T-cell (primary cell): ENCODE results near the gene HNRNPF. TPM values are rescaled to one million over a fixed set of nuclear protein-coding genes. Genes with fewer than 3 reads are reported as not detected.

Source experiments
- ATAC-seq, 4 experiments: fragments of 200-7000 bp in 3 of 4; fragments of 150-1000 bp in 1 of 4; cut with Tn5 transposase; replicated peaks in 1 of 4; 1 replicate in 3 of 4; 2 replicates in 1 of 4; pipeline ENCODE4 v1.10.0; 2021; ENCODE audit warnings: moderate library complexity in 3 of 4, mild to moderate bottlenecking in 2 of 4, moderate number of reproducible peaks in 1 of 4
- CTCF ChIA-PET, 2 donors: fragments of 300-600 bp; sonication (Branson Sonifier 250); formaldehyde crosslinking; loops; one replicate each; lab custom pipeline; 2022; ENCODE audit warnings: antibody characterized with exemption in 2 of 2; lab: Charles Lee
- POLR2A ChIA-PET, 2 donors: fragments of 300-600 bp; sonication (Branson Sonifier 250); formaldehyde crosslinking; loops; one replicate each; lab custom pipeline; 2022; ENCODE audit warnings: antibody characterized with exemption in 2 of 2; lab: Charles Lee
- DNase-seq, 35 experiments: peaks; one replicate each; pipeline versions ENCODE4 v3.0.0 to v3.0.0-alpha.2; 2013 to 2023
- H3K27ac ChIP-seq: one replicate; pipeline ENCODE4 v1.5.1; 2013; ENCODE audit warnings: low read length
- H3K27me3 ChIP-seq, 2 experiments: replicated peaks in 1 of 2; 1 replicate in 1 of 2; 2 replicates in 1 of 2; pipeline versions ENCODE4 v1.6.1 to v1.7.0; 2013; ENCODE audit warnings: low read length in 1 of 2, mixed read lengths in 1 of 2; ENCODE audit not compliant: control insufficient read depth in 2 of 2, insufficient read depth in 2 of 2; ENCODE audit errors: extremely low read depth in 1 of 2
- H3K36me3 ChIP-seq, 2 donors: 1 replicate in 1 of 2; 2 replicates in 1 of 2; pipeline versions ENCODE4 v1.6.1 to v1.7.0; 2013; ENCODE audit warnings: low read length in 1 of 2; ENCODE audit not compliant: control insufficient read depth in 2 of 2, insufficient read depth in 1 of 2; ENCODE audit errors: extremely low read depth in 1 of 2
- H3K4me1 ChIP-seq, 2 experiments: 1 replicate in 1 of 2; 2 replicates in 1 of 2; pipeline versions ENCODE4 v1.6.1 to v1.7.0; 2013; ENCODE audit warnings: low read length in 2 of 2, mixed read lengths in 1 of 2; ENCODE audit not compliant: insufficient read depth in 2 of 2, control insufficient read depth in 1 of 2; ENCODE audit errors: extremely low read depth in 1 of 2
- H3K4me3 ChIP-seq, 2 donors: 1 replicate in 1 of 2; 2 replicates in 1 of 2; pipeline versions ENCODE4 v1.5.1 to v1.7.0; 2013; ENCODE audit warnings: mild to moderate bottlenecking in 2 of 2, low read length in 1 of 2, moderate library complexity in 1 of 2; ENCODE audit not compliant: control insufficient read depth in 1 of 2; ENCODE audit errors: extremely low read depth in 1 of 2
- H3K9me3 ChIP-seq: 2 replicates; pipeline ENCODE4 v1.7.0; 2013
- H3K27ac Mint-ChIP-seq, 2 donors: one replicate each; pipeline ENCODE4 v1.8.0; 2020 to 2021; ENCODE audit warnings: mild to moderate bottlenecking in 2 of 2, mixed read lengths in 2 of 2
- H3K27me3 Mint-ChIP-seq, 2 donors: one replicate each; pipeline ENCODE4 v1.8.0; 2021 to 2022; ENCODE audit warnings: mixed read lengths in 2 of 2
- H3K36me3 Mint-ChIP-seq: one replicate; pipeline ENCODE4 v1.8.0; 2021; ENCODE audit warnings: mixed read lengths
- H3K4me1 Mint-ChIP-seq, 3 donors: one replicate each; pipeline ENCODE4 v1.8.0; 2020 to 2022; ENCODE audit warnings: mixed read lengths in 3 of 3, mild to moderate bottlenecking in 1 of 3
- H3K4me3 Mint-ChIP-seq, 3 donors: one replicate each; pipeline ENCODE4 v1.8.0; 2020 to 2022; ENCODE audit warnings: mild to moderate bottlenecking in 3 of 3, mixed read lengths in 3 of 3, moderate library complexity in 3 of 3
- H3K9me3 Mint-ChIP-seq, 3 donors: one replicate each; pipeline ENCODE4 v1.8.0; 2020 to 2022; ENCODE audit warnings: mixed read lengths in 3 of 3
- WGBS: methylation state at CpG from one replicate; pipeline ENCODE4 v1.1.5; 2013; ENCODE audit warnings: missing lambda C conversion rate; ENCODE audit not compliant: insufficient coverage; 5-methylcytosine and 5-hydroxymethylcytosine counted together
- total RNA-seq, 35 experiments: library from RNA in 6 of 35; stranded (reverse) in 6 of 35; fragments of 120-200 nt in 1 of 35; gene quantifications; one replicate each; pipeline versions ENCODE4 v1.2.1 to v1.2.4 and lab custom pipeline; 2013 to 2026

The HNRNPF gene
- total RNA-seq, 5 donors from 2014 or later (not counting 1 experiment from before 2014, with no cell fraction given): 124 to 224 (median 206) TPM

GRCh38 chr10:43342279-43343125 is 66.5 kb downstream of the HNRNPF start:
- CTCF ChIA-PET: interaction anchor here in 1 of 2 donors (0.6 kb wide), 1 partner anchor 109 kb away, joined by 5 read pairs; no protein-coding TSS in a partner anchor
- WGBS: 96% methylated on average over 39 of the region's 49 CpGs
- peaks cover 1 to 15% of the 10 kb centered on the region in 2 donors for H3K27me3 Mint-ChIP-seq

GRCh38 chr10:43341450-43341849 is 67.5 kb downstream of the HNRNPF start:
- CTCF ChIA-PET: no interaction called here
- ATAC-seq: no peak
- peaks cover 0 to 27% of the 10 kb centered on the region in 2 experiments for H3K27me3 ChIP-seq

More at GRCh38 chr10:43342279-43343125, 66.5 kb downstream of the HNRNPF start:
- Mint-ChIP-seq H3K4me3 (no peak overlapping the region), H3K36me3 (no peaks in the 10 kb centered on the region), H3K27ac (no peak overlapping the region), H3K9me3 (no peaks in the 10 kb centered on the region), H3K4me1 (peaks cover 0 to 16% (median 2%) of the 10 kb centered on the region in 3 donors)
- H3K36me3 ChIP-seq: no peaks in the 10 kb centered on the region
- peaks cover 0 to 27% of the 10 kb centered on the region in 2 experiments for H3K27me3 ChIP-seq
- DNase-seq (no peak), ATAC-seq (no peak)
- no peak overlapping the region for H3K27ac ChIP-seq
- peaks cover 0 to 4% of the 10 kb centered on the region in 2 experiments for H3K4me1 ChIP-seq
- H3K4me3 ChIP-seq: no peak overlapping the region
- POLR2A ChIA-PET: no interaction called here
- no peaks in the 10 kb centered on the region for H3K9me3 ChIP-seq

DNA sequence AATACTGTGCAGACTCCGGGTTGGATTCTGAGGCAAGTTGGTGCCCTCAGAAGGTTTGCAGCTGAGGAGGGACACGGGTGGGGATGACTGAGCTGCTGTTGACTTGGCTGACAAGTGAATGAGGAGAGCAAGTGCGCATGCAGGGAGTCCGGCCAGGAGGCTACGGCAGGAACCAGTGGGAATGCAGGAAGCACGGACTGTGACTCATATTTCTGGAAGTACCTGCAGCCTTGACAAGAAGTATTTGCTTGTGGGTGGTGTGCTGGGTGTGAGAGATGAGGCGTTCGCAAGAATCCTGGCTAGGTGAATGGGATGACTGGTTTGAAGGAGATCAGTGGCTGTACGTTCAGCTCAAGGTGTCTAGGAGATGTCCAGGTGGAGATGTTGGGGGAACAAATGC is 68.4 kb downstream of the HNRNPF start:
- Histone ChIP-seq H3K4me3 (no peak overlapping the region), H3K27me3 (peaks cover 0 to 27% of the 10 kb centered on the region in 2 experiments), H3K27ac (no peak overlapping the region), H3K4me1 (peaks cover 0 to 4% of the 10 kb centered on the region in 2 experiments), H3K36me3 (no peaks in the 10 kb centered on the region), H3K9me3 (no peaks in the 10 kb centered on the region)
- no peak overlapping the region for H3K4me3 Mint-ChIP-seq
- H3K27me3 Mint-ChIP-seq: peaks cover 1 to 15% of the 10 kb centered on the region in 2 donors
- ChIA-PET CTCF (no interaction called here), POLR2A (no interaction called here)
- peaks cover 0 to 12% (median 4%) of the 10 kb centered on the region in 3 donors for H3K4me1 Mint-ChIP-seq
- ATAC-seq (no peak), DNase-seq (no peak)
- WGBS: 90% methylated on average over 9 of the region's 9 CpGs
- H3K36me3 Mint-ChIP-seq: no peaks in the 10 kb centered on the region
- no peak overlapping the region for H3K27ac Mint-ChIP-seq
- H3K9me3 Mint-ChIP-seq: no peaks in the 10 kb centered on the region

More at GRCh38 chr10:43341450-43341849, 67.5 kb downstream of the HNRNPF start:
- no peaks in the 10 kb centered on the region for H3K36me3 ChIP-seq
- 75% methylated on average over 4 of the region's 7 CpGs for WGBS
- H3K27me3 Mint-ChIP-seq: peaks cover 1 to 15% of the 10 kb centered on the region in 2 donors
- peaks cover 0 to 4% of the 10 kb centered on the region in 2 experiments for H3K4me1 ChIP-seq
- POLR2A ChIA-PET: no interaction called here
- no peaks in the 10 kb centered on the region for H3K9me3 ChIP-seq
- H3K36me3 Mint-ChIP-seq: no peaks in the 10 kb centered on the region
- peaks cover 0 to 10% (median 2%) of the 10 kb centered on the region in 3 donors for H3K4me1 Mint-ChIP-seq
- H3K9me3 Mint-ChIP-seq: no peaks in the 10 kb centered on the region
- no peak overlapping the region for H3K4me3 ChIP-seq
- no peak overlapping the region for H3K27ac ChIP-seq
- no peak overlapping the region for H3K4me3 Mint-ChIP-seq
- DNase-seq: no peak
- no peak overlapping the region for H3K27ac Mint-ChIP-seq

DNA sequence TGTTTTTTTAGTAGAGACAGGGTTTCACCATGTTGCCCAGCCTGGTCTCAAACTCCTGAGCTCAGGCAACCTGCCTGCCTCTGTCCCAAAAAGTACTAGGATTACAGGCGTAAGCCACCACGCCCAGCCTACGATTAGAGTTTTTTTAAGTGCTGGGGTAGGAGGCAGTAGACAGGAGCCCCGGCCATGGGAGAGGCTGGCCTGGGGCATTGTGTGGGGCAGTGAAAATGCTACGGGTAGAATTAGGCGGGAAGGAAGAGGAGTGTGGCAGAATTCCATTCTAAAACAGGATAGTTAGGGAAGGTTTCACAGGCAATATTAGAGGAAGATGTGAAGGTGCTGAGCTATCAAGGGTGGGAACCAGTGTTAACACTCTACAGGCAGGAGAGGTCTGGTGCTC is 68.9 kb downstream of the HNRNPF start:
- POLR2A ChIA-PET: no interaction called here
- no peak overlapping the region for H3K4me3 ChIP-seq

DNA sequence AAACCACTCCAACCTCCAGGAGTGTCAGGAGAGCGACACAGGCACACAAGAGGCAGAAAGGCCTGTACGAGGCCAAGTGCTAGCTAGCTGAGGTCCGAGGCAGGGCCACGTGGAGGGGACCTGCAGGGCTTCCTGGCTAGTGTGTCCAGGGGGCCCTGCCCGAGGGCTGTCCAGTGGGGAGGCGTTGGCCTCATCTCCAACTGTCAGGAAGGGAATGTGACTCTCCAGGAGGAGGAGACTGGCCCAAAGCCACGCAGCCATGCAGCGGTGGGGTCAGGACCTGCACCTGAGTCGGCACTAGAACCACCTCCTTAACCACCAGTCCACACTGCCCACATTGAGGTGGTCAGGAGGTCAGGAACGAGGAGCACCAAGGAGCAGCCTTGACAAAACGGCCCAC is 69.8 kb downstream of the HNRNPF start:
- CTCF ChIA-PET: no interaction called here

More for the DNA sequence above, 68.9 kb downstream of the HNRNPF start:
- H3K36me3 Mint-ChIP-seq: no peaks in the 10 kb centered on the region
- Histone ChIP-seq H3K27me3 (peaks cover 0 to 27% of the 10 kb centered on the region in 2 experiments), H3K9me3 (no peaks in the 10 kb centered on the region), H3K4me1 (peaks cover 0 to 4% of the 10 kb centered on the region in 2 experiments), H3K36me3 (no peaks in the 10 kb centered on the region), H3K27ac (no peak overlapping the region)
- H3K27ac Mint-ChIP-seq: no peak overlapping the region
- H3K9me3 Mint-ChIP-seq: no peaks in the 10 kb centered on the region
- WGBS: 84% methylated on average over 6 of the region's 6 CpGs
- CTCF ChIA-PET: no interaction called here
- H3K4me3 Mint-ChIP-seq: no peak overlapping the region
- ATAC-seq: no peak
- DNase-seq: no peak
- peaks cover 1 to 15% of the 10 kb centered on the region in 2 donors for H3K27me3 Mint-ChIP-seq
- peaks cover 0 to 12% (median 4%) of the 10 kb centered on the region in 3 donors for H3K4me1 Mint-ChIP-seq

GRCh38 chr10:43338117-43338516 is 70.9 kb downstream of the HNRNPF start:
- peaks cover 3 to 13% (median 8%) of the 10 kb centered on the region in 3 donors for H3K4me1 Mint-ChIP-seq
- CTCF ChIA-PET: interaction anchor here in 1 of 2 donors (0.5 kb wide), 1 partner anchor 10 kb away, joined by 3 read pairs; no protein-coding TSS in a partner anchor

More for the DNA sequence above, 69.8 kb downstream of the HNRNPF start:
- H3K4me3 Mint-ChIP-seq: no peak overlapping the region
- POLR2A ChIA-PET: no interaction called here
- 70% methylated on average over 8 of the region's 11 CpGs for WGBS
- peaks cover 1 to 15% of the 10 kb centered on the region in 2 donors for H3K27me3 Mint-ChIP-seq
- no peaks in the 10 kb centered on the region for H3K9me3 Mint-ChIP-seq
- H3K36me3 ChIP-seq: no peaks in the 10 kb centered on the region
- no peaks in the 10 kb centered on the region for H3K36me3 Mint-ChIP-seq
- peaks cover 0 to under 1% of the 10 kb centered on the region in 2 experiments for H3K4me1 ChIP-seq
- peaks cover 0 to 27% of the 10 kb centered on the region in 2 experiments for H3K27me3 ChIP-seq
- ATAC-seq: no peak
- H3K27ac ChIP-seq: no peak overlapping the region
- H3K4me1 Mint-ChIP-seq: peaks cover 0 to 9% (median 4%) of the 10 kb centered on the region in 3 donors
- no peak overlapping the region for H3K4me3 ChIP-seq
- no peaks in the 10 kb centered on the region for H3K9me3 ChIP-seq
- peak overlapping the region in 1 of 2 donors; percentile 37 for H3K27ac Mint-ChIP-seq
- DNase-seq: no peak

More at GRCh38 chr10:43338117-43338516, 70.9 kb downstream of the HNRNPF start:
- H3K36me3 ChIP-seq: no peaks in the 10 kb centered on the region
- Mint-ChIP-seq H3K27ac (no peak overlapping the region), H3K36me3 (no peaks in the 10 kb centered on the region), H3K27me3 (peaks cover 1 to 15% of the 10 kb centered on the region in 2 donors), H3K9me3 (no peaks in the 10 kb centered on the region), H3K4me3 (no peak overlapping the region)
- POLR2A ChIA-PET: no interaction called here
- DNase-seq (no peak), ATAC-seq (no peak)
- peaks cover 0 to 25% of the 10 kb centered on the region in 2 experiments for H3K27me3 ChIP-seq
- whole genome bisulfite sequencing: 79% methylated on average over 8 of the region's 12 CpGs
- H3K9me3 ChIP-seq: no peaks in the 10 kb centered on the region
- H3K4me1 ChIP-seq: peaks cover 0 to 5% of the 10 kb centered on the region in 2 experiments
- no peak overlapping the region for H3K27ac ChIP-seq
- H3K4me3 ChIP-seq: no peak overlapping the region
